ENCODE measurements around the gene LOXHD1.

Gene LOXHD1

GRCh38 chr18:46676182-46676835 is 19.3 kb upstream of the LOXHD1 start:
- DNase-seq (ENCODE audit: low read depth): peak; percentile 54

- DNase-seq (ENCODE audit: low read depth): no peak
These were observed 18.1 kb upstream of the LOXHD1 start for GRCh38 chr18:46675112-46675511.

- no peak for DNase-seq (ENCODE audit: low read depth)
These were observed 15.3 kb upstream of the LOXHD1 start for GRCh38 chr18:46672062-46672970.

- no peak for DNase-seq (ENCODE audit: low read depth)
These were observed 11.7 kb upstream of the LOXHD1 start for GRCh38 chr18:46668694-46669093.

GRCh38 chr18:46668135-46668534 is 11.1 kb upstream of the LOXHD1 start:
- DNase-seq (ENCODE audit: low read depth): no peak

DNA sequence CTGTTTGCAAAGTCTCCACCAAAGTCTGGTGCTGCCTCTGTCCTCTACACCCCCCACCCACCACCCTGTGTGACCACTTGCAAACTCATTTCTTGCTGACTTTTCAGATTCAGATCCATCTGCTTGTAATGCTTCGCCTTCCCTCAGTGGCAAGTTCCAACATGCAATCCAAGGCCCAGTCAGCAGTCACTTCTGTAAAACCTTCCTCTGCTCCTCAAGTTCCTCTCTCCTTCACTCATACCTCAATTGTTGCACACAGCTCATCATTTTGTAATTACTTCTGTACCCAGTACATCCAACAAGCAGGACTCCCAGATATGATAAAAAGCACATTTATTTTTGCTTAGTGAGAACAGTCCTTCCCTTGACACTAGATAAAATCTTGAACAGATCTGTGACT is 6.5 kb upstream of the LOXHD1 start:
- no peak for DNase-seq (ENCODE audit: low read depth)

- DNase-seq (ENCODE audit: low read depth): peak; percentile 37
These were observed 4.1 kb upstream of the LOXHD1 start for GRCh38 chr18:46660957-46661749.

GRCh38 chr18:46659484-46659883 is 2.5 kb upstream of the LOXHD1 start:
- no peak for DNase-seq (ENCODE audit: low read depth)

- DNase-seq (ENCODE audit: low read depth): no peak
These were observed 500 bp downstream of the LOXHD1 start for GRCh38 chr18:46656326-46657114.

- DNase-seq (ENCODE audit: low read depth): no peak
These were observed 4.6 kb downstream of the LOXHD1 start for GRCh38 chr18:46652372-46652771.

- DNase-seq (ENCODE audit: low read depth): no peak
These were observed 6.3 kb downstream of the LOXHD1 start for GRCh38 chr18:46650681-46651080.

DNA sequence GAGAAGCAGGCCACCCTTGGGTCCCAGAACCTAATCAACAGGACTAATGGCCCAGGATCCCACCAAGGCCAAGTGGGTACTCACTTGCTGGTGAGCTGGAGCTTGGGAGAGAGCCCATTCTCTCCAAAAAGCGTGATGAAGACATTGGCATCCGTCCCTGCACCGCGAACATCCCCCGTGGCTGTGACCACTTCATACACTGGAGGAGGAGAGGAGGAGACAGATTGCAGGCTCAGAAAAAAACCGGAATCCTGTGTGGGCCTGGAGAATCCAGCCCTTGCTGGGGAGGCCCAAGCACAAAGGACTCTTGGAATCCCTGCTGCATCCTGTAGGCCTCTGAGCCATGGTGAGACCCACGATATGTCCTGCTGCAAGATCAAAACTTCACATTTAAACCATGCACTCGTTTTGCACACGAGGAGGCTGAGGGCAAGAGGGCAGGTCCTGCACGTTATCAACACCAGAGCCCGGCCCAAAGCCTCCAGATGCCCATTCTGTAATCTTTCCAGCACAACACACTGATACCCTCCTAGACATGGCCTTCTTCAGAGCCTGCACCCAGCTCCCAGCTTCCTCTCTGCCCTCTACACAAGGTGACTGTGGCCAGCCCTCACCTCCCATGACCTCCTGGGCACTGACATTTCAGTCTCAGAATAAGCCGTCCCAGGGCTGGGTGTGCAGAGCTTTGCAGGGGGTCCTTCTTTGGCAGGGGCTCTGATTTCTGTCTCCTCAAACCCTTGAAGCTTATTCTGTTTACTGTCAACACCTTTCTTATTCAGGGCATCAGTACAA is 7.8 kb downstream of the LOXHD1 start:
- no peak for DNase-seq (ENCODE audit: low read depth)

DNA sequence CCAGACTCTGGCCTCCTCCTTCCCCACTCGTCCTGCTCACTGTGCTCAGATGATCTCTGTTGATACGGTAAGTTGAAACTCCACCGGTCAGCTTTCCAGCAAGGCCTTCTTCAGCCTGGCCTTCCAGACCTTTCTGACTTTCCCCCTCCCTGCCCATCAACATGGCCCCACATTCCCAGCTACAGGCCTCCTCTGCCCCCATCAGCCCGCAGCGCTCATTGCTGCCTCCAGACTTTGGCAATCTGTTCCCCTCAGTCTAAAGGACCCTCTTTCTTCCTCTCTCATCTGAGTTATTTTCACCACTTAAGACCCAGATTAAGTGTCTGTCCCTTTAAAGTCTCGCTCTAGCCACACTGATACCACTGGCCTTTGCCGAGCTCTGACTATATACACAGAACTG is 10.6 kb downstream of the LOXHD1 start:
- DNase-seq (ENCODE audit: low read depth): no peak

GRCh38 chr18:46642561-46642960 is 14.5 kb downstream of the LOXHD1 start:
- no peak for DNase-seq (ENCODE audit: low read depth)

- DNase-seq (ENCODE audit: low read depth): no peak
These were observed 15.1 kb downstream of the LOXHD1 start for GRCh38 chr18:46641917-46642316.

GRCh38 chr18:46639386-46639785 is 17.6 kb downstream of the LOXHD1 start:
- no peak for DNase-seq (ENCODE audit: low read depth)

- no peak for DNase-seq (ENCODE audit: low read depth)
These were observed 20.9 kb downstream of the LOXHD1 start for GRCh38 chr18:46636040-46636630.

DNA sequence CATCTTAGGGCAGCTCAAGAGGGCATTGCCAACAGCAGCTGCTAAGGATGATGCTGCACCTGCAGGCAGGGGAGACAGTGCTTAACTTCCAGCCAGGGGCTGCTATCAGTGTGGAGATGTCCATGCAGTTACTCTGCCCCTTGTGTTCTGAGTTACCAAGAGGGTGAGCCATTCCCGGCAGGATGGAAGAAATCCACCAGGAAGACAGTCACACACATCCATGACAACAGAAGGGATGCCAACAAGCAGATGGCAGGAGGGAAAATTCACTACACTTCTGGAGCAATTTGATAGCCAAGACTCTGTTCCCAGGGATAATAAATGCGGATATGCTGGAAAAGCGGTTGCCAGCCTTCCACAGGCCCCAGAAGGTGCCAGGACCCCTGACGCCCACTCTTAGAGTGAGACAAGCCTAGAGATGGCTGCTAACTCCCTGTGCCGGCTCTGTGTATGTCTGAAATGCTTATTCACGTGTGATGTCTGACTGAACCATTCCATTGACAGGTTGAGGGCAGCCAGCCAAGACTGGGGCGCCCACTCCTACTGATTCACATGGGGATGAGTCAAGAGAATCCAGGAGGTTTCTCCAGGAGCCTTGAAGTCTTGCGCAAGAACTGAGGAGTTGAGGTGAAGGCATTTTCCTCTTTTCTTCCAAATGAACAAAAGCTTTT is 24.5 kb downstream of the LOXHD1 start:
- DNase-seq (ENCODE audit: low read depth): peak; percentile 57

DNA sequence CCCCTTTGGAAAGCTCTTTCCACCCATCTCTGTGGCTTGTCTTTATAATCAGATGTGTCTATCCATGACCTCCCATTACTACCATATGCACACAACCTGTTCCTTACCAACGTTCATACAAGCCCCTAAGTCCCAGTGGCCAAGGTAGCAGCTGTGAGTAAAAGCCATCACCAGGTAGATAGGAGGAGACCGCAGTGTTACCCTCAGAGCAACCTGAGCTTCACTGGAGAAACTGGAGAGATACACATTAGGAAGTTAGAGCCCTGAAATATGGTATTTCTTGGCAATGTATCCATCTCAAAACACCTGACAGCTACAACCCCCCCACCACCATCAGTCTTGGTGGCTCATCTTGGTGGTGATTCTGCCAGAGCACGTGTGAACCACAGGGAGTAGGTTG is 26.0 kb downstream of the LOXHD1 start:
- DNase-seq (ENCODE audit: low read depth): no peak

DNA sequence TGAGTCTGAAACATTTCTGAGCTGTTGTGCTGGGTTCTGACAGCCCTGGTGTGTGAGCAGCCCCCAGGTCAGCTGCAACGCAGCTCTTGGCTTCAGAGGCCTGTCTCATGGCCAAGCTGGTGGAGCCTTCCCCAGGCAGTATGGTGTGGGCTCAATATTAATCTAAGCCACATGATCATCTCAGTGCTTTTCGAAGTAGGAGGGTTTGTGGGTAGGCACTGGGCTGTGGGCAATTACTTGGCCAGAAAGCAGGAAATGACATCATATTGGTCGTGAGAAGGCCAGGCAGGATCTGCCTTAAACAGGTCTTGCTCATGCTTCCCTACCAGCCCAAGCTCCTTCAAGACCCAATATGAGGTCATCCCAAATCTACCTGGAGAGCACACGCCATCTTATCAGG is 26.9 kb downstream of the LOXHD1 start:
- DNase-seq (ENCODE audit: low read depth): peak; percentile 33

Data from ELR (cell line).